Activated naive CD8-positive, alpha-beta T cell (primary cell): ENCODE data around the gene CTAGE1.
"Not testable (repeated sequence)": the region's sequence is repeated elsewhere in the genome, so short reads cannot be mapped to it uniquely, and the experiment has no call there.

ENCODE experiments used
- H3K27ac Mint-ChIP-seq: one replicate; pipeline ENCODE4 v1.8.0; 2021; ENCODE audit warnings: mixed read lengths
- H3K27me3 Mint-ChIP-seq: one replicate; pipeline ENCODE4 v1.8.0; 2021; ENCODE audit warnings: mixed read lengths
- H3K36me3 Mint-ChIP-seq: one replicate; pipeline ENCODE4 v1.8.0; 2021; ENCODE audit warnings: mixed read lengths
- H3K4me1 Mint-ChIP-seq: one replicate; pipeline ENCODE4 v1.8.0; 2021; ENCODE audit warnings: low read depth, mixed read lengths
- H3K4me3 Mint-ChIP-seq: one replicate; pipeline ENCODE4 v1.8.0; 2021; ENCODE audit warnings: mild to moderate bottlenecking, mixed read lengths
- H3K9me3 Mint-ChIP-seq: one replicate; pipeline ENCODE4 v1.8.0; 2021; ENCODE audit warnings: low read depth, mixed read lengths

Gene CTAGE1

GRCh38 chr18:22423878-22424564 is 6.3 kb upstream of the CTAGE1 start:
- no peaks in the 10 kb centered on the region for H3K27me3 Mint-ChIP-seq

GRCh38 chr18:22422909-22423548 is 5.3 kb upstream of the CTAGE1 start:
- Mint-ChIP-seq H3K36me3 (no peaks in the 10 kb centered on the region), H3K4me3 (no peak overlapping the region), H3K27ac (no peak overlapping the region)

More at GRCh38 chr18:22423878-22424564, 6.3 kb upstream of the CTAGE1 start:
- Mint-ChIP-seq H3K4me1 (no peaks in the 10 kb centered on the region), H3K36me3 (no peaks in the 10 kb centered on the region), H3K4me3 (no peak overlapping the region), H3K27ac (no peak overlapping the region), H3K9me3 (no peaks in the 10 kb centered on the region)

GRCh38 chr18:22420652-22421051 is 2.9 kb upstream of the CTAGE1 start:
- Mint-ChIP-seq H3K4me3 (no peak overlapping the region), H3K36me3 (no peaks in the 10 kb centered on the region), H3K27me3 (no peaks in the 10 kb centered on the region), H3K9me3 (no peaks in the 10 kb centered on the region), H3K27ac (no peak overlapping the region), H3K4me1 (no peaks in the 10 kb centered on the region)

More at GRCh38 chr18:22422909-22423548, 5.3 kb upstream of the CTAGE1 start:
- H3K4me1 Mint-ChIP-seq, result no peaks in the 10 kb centered on the region
- H3K27me3 Mint-ChIP-seq, result no peaks in the 10 kb centered on the region
- H3K9me3 Mint-ChIP-seq, result no peaks in the 10 kb centered on the region

GRCh38 chr18:22412176-22412911 is 5.4 kb downstream of the CTAGE1 start:
- H3K4me3 Mint-ChIP-seq, result no peak overlapping the region
- peaks cover 5% of the 10 kb centered on the region for H3K4me1 Mint-ChIP-seq
- H3K9me3 Mint-ChIP-seq, result peaks cover 10% of the 10 kb centered on the region
- no peak overlapping the region for H3K27ac Mint-ChIP-seq
- H3K27me3 Mint-ChIP-seq, result no peaks in the 10 kb centered on the region
- H3K36me3 Mint-ChIP-seq, result no peaks in the 10 kb centered on the region

GRCh38 chr18:22411446-22411845 is 6.3 kb downstream of the CTAGE1 start:
- H3K27me3 Mint-ChIP-seq, result no peaks in the 10 kb centered on the region
- peaks cover 10% of the 10 kb centered on the region for H3K9me3 Mint-ChIP-seq
- H3K4me1 Mint-ChIP-seq, result peaks cover 8% of the 10 kb centered on the region
- H3K27ac Mint-ChIP-seq, result no peak overlapping the region
- no peaks in the 10 kb centered on the region for H3K36me3 Mint-ChIP-seq
- H3K4me3 Mint-ChIP-seq, result no peak overlapping the region

GRCh38 chr18:22410126-22410525 is 7.6 kb downstream of the CTAGE1 start:
- Mint-ChIP-seq H3K36me3 (no peaks in the 10 kb centered on the region), H3K4me1 (peaks cover 11% of the 10 kb centered on the region), H3K27me3 (no peaks in the 10 kb centered on the region), H3K9me3 (peaks cover 10% of the 10 kb centered on the region), H3K4me3 (no peak overlapping the region), H3K27ac (no peak overlapping the region)

- H3K9me3 Mint-ChIP-seq, result peaks cover 10% of the 10 kb centered on the region
- H3K36me3 Mint-ChIP-seq, result no peaks in the 10 kb centered on the region
- H3K4me1 Mint-ChIP-seq, result peaks cover 11% of the 10 kb centered on the region
- H3K4me3 Mint-ChIP-seq, result no peak overlapping the region
- H3K27me3 Mint-ChIP-seq, result no peaks in the 10 kb centered on the region
- H3K27ac Mint-ChIP-seq, result no peak overlapping the region
Measured at GRCh38 chr18:22409445-22409844, 8.3 kb downstream of the CTAGE1 start.

- no peak overlapping the region for H3K4me3 Mint-ChIP-seq
- no peaks in the 10 kb centered on the region for H3K27me3 Mint-ChIP-seq
- H3K4me1 Mint-ChIP-seq, result peaks cover 11% of the 10 kb centered on the region
- H3K9me3 Mint-ChIP-seq, result peaks cover 10% of the 10 kb centered on the region
- H3K36me3 Mint-ChIP-seq, result no peaks in the 10 kb centered on the region
- no peak overlapping the region for H3K27ac Mint-ChIP-seq
Measured at GRCh38 chr18:22408059-22408458, 9.7 kb downstream of the CTAGE1 start.

- Mint-ChIP-seq H3K36me3 (no peaks in the 10 kb centered on the region), H3K4me3 (no peak overlapping the region), H3K27ac (no peak overlapping the region), H3K4me1 (peaks cover 11% of the 10 kb centered on the region), H3K9me3 (peaks cover 14% of the 10 kb centered on the region), H3K27me3 (no peaks in the 10 kb centered on the region)
Measured at GRCh38 chr18:22405142-22405541, 12.6 kb downstream of the CTAGE1 start.

- H3K27me3 Mint-ChIP-seq, result peaks cover 2% of the 10 kb centered on the region
- H3K4me3 Mint-ChIP-seq, result no peak overlapping the region
- H3K27ac Mint-ChIP-seq, result no peak overlapping the region
- H3K36me3 Mint-ChIP-seq, result no peaks in the 10 kb centered on the region
- peaks cover 10% of the 10 kb centered on the region for H3K9me3 Mint-ChIP-seq
- peaks cover 11% of the 10 kb centered on the region for H3K4me1 Mint-ChIP-seq
Measured at GRCh38 chr18:22403950-22404349, 13.8 kb downstream of the CTAGE1 start.

GRCh38 chr18:22399949-22400348 is 17.8 kb downstream of the CTAGE1 start:
- H3K27me3 Mint-ChIP-seq, result peaks cover 2% of the 10 kb centered on the region
- no peaks in the 10 kb centered on the region for H3K4me1 Mint-ChIP-seq
- H3K4me3 Mint-ChIP-seq, result no peak overlapping the region
- peaks cover 4% of the 10 kb centered on the region for H3K9me3 Mint-ChIP-seq
- H3K27ac Mint-ChIP-seq, result no peak overlapping the region
- H3K36me3 Mint-ChIP-seq, result no peaks in the 10 kb centered on the region

- no peak overlapping the region for H3K27ac Mint-ChIP-seq
- no peak overlapping the region for H3K4me3 Mint-ChIP-seq
- peaks cover 4% of the 10 kb centered on the region for H3K9me3 Mint-ChIP-seq
- no peaks in the 10 kb centered on the region for H3K36me3 Mint-ChIP-seq
- peaks cover 2% of the 10 kb centered on the region for H3K27me3 Mint-ChIP-seq
- no peaks in the 10 kb centered on the region for H3K4me1 Mint-ChIP-seq
Measured at GRCh38 chr18:22398464-22398863, 19.3 kb downstream of the CTAGE1 start.

GRCh38 chr18:22394428-22394827 is 23.3 kb downstream of the CTAGE1 start:
- H3K36me3 Mint-ChIP-seq, result no peaks in the 10 kb centered on the region
- peaks cover 2% of the 10 kb centered on the region for H3K27me3 Mint-ChIP-seq
- no peak overlapping the region for H3K27ac Mint-ChIP-seq
- no peak overlapping the region for H3K4me3 Mint-ChIP-seq
- peaks cover 3% of the 10 kb centered on the region for H3K9me3 Mint-ChIP-seq
- H3K4me1 Mint-ChIP-seq, result peaks cover 6% of the 10 kb centered on the region

- H3K27ac Mint-ChIP-seq, H3K4me3 Mint-ChIP-seq, H3K36me3 Mint-ChIP-seq, H3K27me3 Mint-ChIP-seq, H3K9me3 Mint-ChIP-seq, H3K4me1 Mint-ChIP-seq: not testable (repeated sequence)
Measured at GRCh38 chr18:22393164-22393563, 24.6 kb downstream of the CTAGE1 start.
